HEK293T (cell line): Measurements from ENCODE around the gene TNFSF11.

ENCODE experiments used
- BHLHE40 ChIP-seq: fragments of 450-650 bp; IDR thresholded peaks from 2 replicates; pipeline ENCODE4 v1.6.1; 2016; ENCODE audit warnings: mild to moderate bottlenecking, moderate library complexity, borderline replicate concordance
- FOXA1 ChIP-seq: fragments of 450-650 bp; IDR thresholded peaks from 2 replicates; pipeline ENCODE4 v1.6.1; 2016; ENCODE audit warnings: mild to moderate bottlenecking
- FOXM1 ChIP-seq: fragments of 450-650 bp; IDR thresholded peaks from 2 replicates; pipeline ENCODE4 v1.6.1; 2017; ENCODE audit warnings: mild to moderate bottlenecking, borderline replicate concordance
- HDGF ChIP-seq: fragments of 450-650 bp; IDR thresholded peaks from 2 replicates; pipeline ENCODE4 v1.6.1; 2017; ENCODE audit warnings: antibody characterized with exemption, borderline replicate concordance
- SP1 ChIP-seq: fragments of 450-650 bp; IDR thresholded peaks from 2 replicates; pipeline ENCODE4 v1.6.1; 2017
- SUZ12 ChIP-seq: fragments of 450-650 bp; IDR thresholded peaks from 2 replicates; pipeline ENCODE4 v1.6.1; 2016; ENCODE audit warnings: mild to moderate bottlenecking
- TARDBP ChIP-seq: fragments of 450-650 bp; IDR thresholded peaks from 2 replicates; pipeline ENCODE4 v1.6.1; 2016

GRCh38 chr13:42538996-42539395 is 35.0 kb upstream of the TNFSF11 start:
- no peak for TF ChIP-seq HDGF
- TF ChIP-seq SUZ12 = no peak
- no peak for TF ChIP-seq TARDBP
- no peak for TF ChIP-seq FOXM1
- TF ChIP-seq BHLHE40 = no peak
- TF ChIP-seq SP1 = no peak
- TF ChIP-seq FOXA1 = no peak
